SK-N-SH (cell line): Measurements from ENCODE around the gene MORN5. TPM values are rescaled to one million over a fixed set of nuclear protein-coding genes. Genes with fewer than 3 reads are reported as not detected.

Source experiments
- CTCF ChIA-PET: fragments of 300-600, 350-600 bp; formaldehyde crosslinking; extraction: SDS; loops from one replicate; lab custom pipeline; 2021; lab: Yijun Ruan, JAX
- POLR2A ChIA-PET: fragments of 350-600 bp; sonication (Branson Sonifier 250); formaldehyde crosslinking; extraction: SDS; loops from one replicate; lab custom pipeline; 2020; ENCODE audit warnings: antibody characterized with exemption, inconsistent platforms; lab: Yijun Ruan, JAX
- DNase-seq: peaks from one replicate; pipeline ENCODE4 v3.0.0; 2012
- H2AFZ ChIP-seq: fragments of 200-600 bp; sonication (generic); 2 replicates; pipeline ENCODE4 v1.8.1; 2016; ENCODE audit warnings: antibody characterized with exemption, mild to moderate bottlenecking, low read depth
- H3F3A ChIP-seq: fragments of 200-600 bp; sonication (generic); replicated peaks from 2 replicates; pipeline ENCODE3; 2016; ENCODE audit warnings: antibody characterized with exemption, mild to moderate bottlenecking; ENCODE audit not compliant: insufficient read depth
- H3K27ac ChIP-seq, 2 experiments: fragments of 200-500 bp in 1 of 2; fragments of 200-600 bp in 1 of 2; sonication (Bioruptor generic) in 1 of 2; sonication (generic), shearing (Covaris generic) in 1 of 2; 2 replicates each; pipeline versions ENCODE4 v1.5.1 to v1.6.1; 2014 to 2016; ENCODE audit warnings: low read depth in 2 of 2, inconsistent platforms in 1 of 2, low read length in 1 of 2, mild to moderate bottlenecking in 1 of 2, mixed read lengths in 1 of 2
- H3K27me3 ChIP-seq: fragments of 200-600 bp; sonication (generic), shearing (Covaris generic); 2 replicates; pipeline ENCODE4 v1.6.1; 2016; ENCODE audit warnings: mixed run types; ENCODE audit not compliant: insufficient read depth
- H3K36me3 ChIP-seq, 2 experiments: fragments of 200-500 bp in 1 of 2; fragments of 200-600 bp in 1 of 2; sonication (Bioruptor generic) in 1 of 2; sonication (generic) in 1 of 2; replicated peaks in 1 of 2; 2 replicates each; pipeline versions ENCODE3 to v1.5.1; 2014 to 2016; ENCODE audit warnings: low read length in 1 of 2, mild to moderate bottlenecking in 1 of 2; ENCODE audit not compliant: insufficient read depth in 2 of 2, control insufficient read depth in 1 of 2
- H3K4me1 ChIP-seq, 2 experiments: fragments of 200-500 bp in 1 of 2; fragments of 200-600 bp in 1 of 2; sonication (Bioruptor generic) in 1 of 2; sonication (generic), shearing (Covaris generic) in 1 of 2; 2 replicates each; pipeline versions ENCODE4 v1.5.1 to v1.6.1; 2014 to 2016; ENCODE audit warnings: low read depth in 1 of 2, low read length in 1 of 2, mixed run types in 1 of 2; ENCODE audit not compliant: insufficient read depth in 2 of 2, control insufficient read depth in 1 of 2
- H3K4me2 ChIP-seq: fragments of 200-600 bp; sonication (generic), shearing (Covaris generic); 2 replicates; pipeline ENCODE4 v1.6.1; 2017; ENCODE audit warnings: mixed run types
- H3K4me3 ChIP-seq, 2 experiments: fragments of 200-500 bp in 1 of 2; fragments of 200-600 bp in 1 of 2; sonication (Bioruptor generic) in 1 of 2; sonication (generic), shearing (Covaris generic) in 1 of 2; 2 replicates each; pipeline versions ENCODE4 v1.5.1 to v1.8.1; 2014 to 2016; ENCODE audit warnings: low read depth in 2 of 2, inconsistent platforms in 1 of 2, low read length in 1 of 2, mild to moderate bottlenecking in 1 of 2, mixed read lengths in 1 of 2, moderate library complexity in 1 of 2
- H3K79me2 ChIP-seq: fragments of 200-600 bp; sonication (generic); 2 replicates; pipeline ENCODE4 v1.8.1; 2017; ENCODE audit warnings: mild to moderate bottlenecking; ENCODE audit not compliant: insufficient read depth
- H3K9ac ChIP-seq: fragments of 200-600 bp; sonication (generic); 2 replicates; pipeline ENCODE4 v1.6.1; 2017; ENCODE audit warnings: mixed run types
- H3K9me2 ChIP-seq: fragments of 200-600 bp; sonication (generic); 2 replicates; pipeline ENCODE4 v1.6.1; 2017; ENCODE audit warnings: mixed run types
- H3K9me3 ChIP-seq: fragments of 200-600 bp; sonication (generic); 2 replicates; pipeline ENCODE4 v1.6.1; 2017; ENCODE audit warnings: mixed run types, mild to moderate bottlenecking, moderate library complexity
- H4K20me1 ChIP-seq: fragments of 200-600 bp; sonication (generic); 2 replicates; pipeline ENCODE4 v1.6.1; 2017; ENCODE audit warnings: mild to moderate bottlenecking, mixed run types; ENCODE audit not compliant: insufficient read depth
- CHD2 ChIP-seq: fragments of 150-350 bp; IDR thresholded peaks from 2 replicates; pipeline ENCODE4 v1.6.1; 2018; ENCODE audit warnings: low read length; ENCODE audit not compliant: partially characterized antibody
- FOXJ3 ChIP-seq: sonication (generic); formaldehyde crosslinking; IDR thresholded peaks from 2 replicates; pipeline ENCODE4 v1.5.1; 2020; ENCODE audit warnings: mild to moderate bottlenecking, missing genetic modification reagents
- FOXM1 ChIP-seq: IDR thresholded peaks from 2 replicates; pipeline ENCODE4 v1.4.0; 2012; ENCODE audit warnings: low read depth, mild to moderate bottlenecking
- GABPA ChIP-seq: IDR thresholded peaks from 2 replicates; pipeline ENCODE4 v1.4.0; 2012; ENCODE audit warnings: low read depth, mild to moderate bottlenecking
- IRF3 ChIP-seq: fragments of 150-350 bp; IDR thresholded peaks from 2 replicates; pipeline ENCODE4 v1.6.1; 2016; ENCODE audit warnings: mild to moderate bottlenecking, low read depth, low read length
- JUND ChIP-seq: IDR thresholded peaks from 2 replicates; pipeline ENCODE4 v1.4.0; 2012
- MAX ChIP-seq: IDR thresholded peaks from 2 replicates; pipeline ENCODE4 v1.4.0; 2012; ENCODE audit warnings: low read depth
- MEF2A ChIP-seq: IDR thresholded peaks from 2 replicates; pipeline ENCODE4 v1.4.0; 2012; ENCODE audit warnings: low read depth, borderline replicate concordance
- NRF1 ChIP-seq: IDR thresholded peaks from 2 replicates; pipeline ENCODE4 v1.6.1; 2012; ENCODE audit warnings: low read depth, mild to moderate bottlenecking, low read length
- PBX3 ChIP-seq: IDR thresholded peaks from 2 replicates; pipeline ENCODE4; 2012
- POLR2AphosphoS5 ChIP-seq: IDR thresholded peaks from 2 replicates; pipeline ENCODE4 v1.6.1; 2012; ENCODE audit warnings: low read depth, low read length
- RAD21 ChIP-seq: IDR thresholded peaks from 2 replicates; pipeline ENCODE4 v1.6.1; 2012; ENCODE audit warnings: mild to moderate bottlenecking, low read length
- RCOR1 ChIP-seq: fragments of 150-350 bp; IDR thresholded peaks from 2 replicates; pipeline ENCODE4 v1.6.1; 2017; ENCODE audit warnings: antibody characterized with exemption, low read length
- RFX5 ChIP-seq: IDR thresholded peaks from 2 replicates; pipeline ENCODE4 v1.6.1; 2012; ENCODE audit warnings: mild to moderate bottlenecking, improper control_type of control experiment, low read length
- RXRA ChIP-seq: IDR thresholded peaks from 2 replicates; pipeline ENCODE4 v1.4.0; 2012; ENCODE audit warnings: low read depth, mild to moderate bottlenecking, borderline replicate concordance
- SIN3A ChIP-seq: IDR thresholded peaks from 2 replicates; pipeline ENCODE4 v1.6.1; 2012; ENCODE audit warnings: low read depth, mild to moderate bottlenecking, low read length, moderate library complexity, borderline replicate concordance
- SMC3 ChIP-seq: IDR thresholded peaks from 2 replicates; pipeline ENCODE4 v1.6.1; 2012; ENCODE audit warnings: low read depth, low read length, improper control_type of control experiment
- TAF1 ChIP-seq: IDR thresholded peaks from 2 replicates; pipeline ENCODE4 v1.6.1; 2012; ENCODE audit warnings: low read depth, mild to moderate bottlenecking, low read length, moderate library complexity, borderline replicate concordance
- TCF12 ChIP-seq: IDR thresholded peaks from 2 replicates; pipeline ENCODE4 v1.4.0; 2012
- YY1 ChIP-seq: IDR thresholded peaks from 2 replicates; pipeline ENCODE4 v1.4.0; 2012; ENCODE audit warnings: low read depth, mild to moderate bottlenecking
- ZBTB33 ChIP-seq: IDR thresholded peaks from 2 replicates; pipeline ENCODE4 v1.4.0; 2012; ENCODE audit warnings: low read depth, borderline replicate concordance
- WGBS: methylation state at CpG from one replicate; pipeline ENCODE4 v1.1.6; 2017; ENCODE audit warnings: low lambda C conversion rate; 5-methylcytosine and 5-hydroxymethylcytosine counted together
- polyA plus RNA-seq, 3 experiments: library from polyadenylated mRNA; depleted of rRNA; stranded (reverse); fragments of >200 nt; gene quantifications; 2 replicates each; pipeline ENCODE4 v1.2.3, GENCODE V29; 2012

The MORN5 gene
- polyA plus RNA-seq, 1 of the 3 experiments (the other 2 are of a cell fraction), result not detected

DNA sequence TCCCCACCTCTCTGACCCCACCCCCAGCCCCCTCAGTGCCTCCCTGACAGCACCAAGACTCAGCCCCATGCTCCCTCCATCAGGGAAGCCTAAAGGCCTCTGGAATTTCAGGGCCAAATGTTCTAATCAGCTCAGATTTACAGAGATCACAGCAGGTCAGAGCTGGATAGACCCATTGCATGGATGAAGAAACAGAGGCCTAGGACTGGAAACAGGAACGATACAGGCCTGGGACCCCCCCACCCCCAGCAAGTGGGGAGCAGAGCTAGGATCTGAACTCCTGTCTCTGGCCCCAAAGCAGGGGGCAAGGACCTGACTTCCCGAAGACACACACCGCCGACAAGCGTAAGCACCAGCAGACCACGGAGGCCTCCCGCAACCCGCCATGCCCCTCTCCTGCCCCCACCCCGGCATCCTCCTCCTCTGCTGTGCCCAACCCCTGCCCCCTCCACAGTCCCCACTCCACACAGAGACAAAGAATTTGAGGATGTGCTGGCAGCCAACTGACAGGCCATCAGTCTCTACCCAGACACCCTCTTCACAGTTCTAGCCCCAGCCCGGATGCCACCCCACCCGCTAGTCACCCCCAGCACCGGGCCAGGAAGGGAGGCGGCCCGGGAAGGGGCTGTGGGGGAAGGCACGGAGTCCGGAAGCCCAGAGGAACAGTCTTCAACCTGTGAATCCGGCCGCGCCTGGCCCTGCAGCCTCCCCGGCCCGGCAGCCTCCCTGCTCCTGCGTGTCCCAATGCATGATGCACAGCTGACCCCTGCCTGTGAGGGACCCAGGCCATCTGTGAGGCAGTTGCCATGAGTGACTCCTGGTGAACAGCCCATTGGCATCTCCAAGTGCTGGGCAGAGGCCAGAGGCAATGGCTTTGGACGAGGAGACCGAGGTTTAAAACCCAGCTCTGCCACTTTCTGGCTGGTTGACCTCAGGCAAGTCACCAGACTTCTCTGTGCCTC, 31.4 kb upstream of the MORN5 start:
- ChIA-PET POLR2A (no interaction called here), CTCF (interaction anchor here (0.5 to 15.3 kb wide), 5 partner anchors 16 to 701 kb away, joined by 3 to 528 read pairs (median 8); no protein-coding TSS in a partner anchor)
- Histone ChIP-seq H3K4me2 (no peak overlapping the region), H3F3A (no peaks in the 10 kb centered on the region), H3K79me2 (no peaks in the 10 kb centered on the region), H3K4me1 (peaks cover 0 to 8% of the 10 kb centered on the region in 2 experiments; a peak in 2 of 4 replicates), H3K9me2 (no peaks in the 10 kb centered on the region), H3K36me3 (no peaks in the 10 kb centered on the region), H3K27me3 (no peaks in the 10 kb centered on the region), H4K20me1 (no peaks in the 10 kb centered on the region), H2AFZ (no peak overlapping the region), H3K9me3 (no peaks in the 10 kb centered on the region), H3K27ac (no peak overlapping the region), H3K9ac (no peak overlapping the region)
- WGBS, result 78% methylated on average over 15 of the region's 24 CpGs
- no peak for DNase-seq
- TF ChIP-seq TCF12 (no peak), SMC3 (no peak), NRF1 (no peak), MAX (no peak), IRF3 (no peak), RCOR1 (no peak)
- TF ChIP-seq, all 33 proteins: peak for 0
- no peak overlapping the region for H3K4me3 ChIP-seq

DNA sequence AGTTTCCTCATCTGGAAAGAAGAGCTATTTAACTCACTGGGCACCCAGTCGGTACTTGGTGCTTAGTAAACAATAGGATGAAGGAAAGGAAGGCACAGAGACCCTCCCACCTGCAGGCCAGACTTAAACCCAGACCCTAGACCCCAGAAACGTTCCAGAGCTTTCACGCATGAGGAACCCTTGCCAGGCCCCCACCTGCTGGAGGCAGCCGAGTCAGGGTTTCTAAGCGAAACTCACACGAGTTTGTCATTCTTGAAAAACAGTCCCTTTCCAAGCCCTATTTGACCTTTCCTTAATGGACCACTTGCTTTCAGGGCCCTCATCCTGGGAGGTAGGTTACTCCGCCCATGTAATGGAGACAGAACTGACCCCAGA, 30.8 kb upstream of the MORN5 start:
- TF ChIP-seq RXRA (no peak), FOXM1 (no peak), ZBTB33 (no peak), RFX5 (no peak), POLR2AphosphoS5 (no peak), IRF3 (no peak), MAX (no peak), JUND (no peak), PBX3 (no peak), TAF1 (no peak), NRF1 (no peak), RAD21 (no peak), SIN3A (no peak), CHD2 (no peak), GABPA (no peak), RCOR1 (no peak), MEF2A (no peak), YY1 (no peak), FOXJ3 (CRISPR knock-in tag) (no peak)

More for the DNA sequence above, 30.8 kb upstream of the MORN5 start:
- Histone ChIP-seq H3K4me1 (peaks cover 0 to 8% of the 10 kb centered on the region in 2 experiments; a peak in 2 of 4 replicates), H3F3A (no peaks in the 10 kb centered on the region), H3K79me2 (no peaks in the 10 kb centered on the region), H3K4me2 (no peak overlapping the region), H4K20me1 (no peaks in the 10 kb centered on the region), H3K27ac (no peak overlapping the region), H3K27me3 (no peaks in the 10 kb centered on the region), H3K36me3 (no peaks in the 10 kb centered on the region), H3K9ac (no peak overlapping the region), H3K9me3 (no peaks in the 10 kb centered on the region), H3K9me2 (no peaks in the 10 kb centered on the region), H2AFZ (no peak overlapping the region), H3K4me3 (no peak overlapping the region)
- no peak for DNase-seq
- CTCF ChIA-PET, result interaction anchor here (1.2 to 15.3 kb wide), 4 partner anchors 15 to 324 kb away, joined by 3 to 528 read pairs (median 168); no protein-coding TSS in a partner anchor
- POLR2A ChIA-PET, result no interaction called here
- 78% methylated on average over 7 of the region's 7 CpGs for WGBS
